Lower leg skin (tissue), 4 donors: Measurements from ENCODE around the gene PCBP4. TPM values are rescaled to one million over a fixed set of nuclear protein-coding genes. Genes with fewer than 3 reads are reported as not detected.

Experiments
- DNase-seq, 2 donors: peaks; one replicate each; pipeline ENCODE4 v3.0.0-alpha.2; 2019; ENCODE audit warnings: low spot score in 2 of 2
- H3K4me3 ChIP-seq: fragments of 200-600 bp; sonication (generic); 2 replicates; pipeline ENCODE4 v1.5.1; 2017; ENCODE audit warnings: mild to moderate bottlenecking, low read depth; ENCODE audit not compliant: poor library complexity, severe bottlenecking
- CTCF ChIP-seq, 3 donors: fragments of 450-650 bp; IDR thresholded peaks; one replicate each; pipeline ENCODE4 v1.5.1; 2016; ENCODE audit warnings: antibody characterized with exemption in 3 of 3, mild to moderate bottlenecking in 3 of 3, moderate library complexity in 2 of 3
- POLR2A ChIP-seq, 2 donors: fragments of 450-650 bp; IDR thresholded peaks; one replicate each; pipeline ENCODE4 v1.6.1; 2016 to 2017; ENCODE audit warnings: antibody characterized with exemption in 2 of 2, mild to moderate bottlenecking in 1 of 2, moderate library complexity in 1 of 2
- WGBS, 2 donors: methylation state at CpG; one replicate each; pipeline ENCODE4 v1.1.5; 2018; 5-methylcytosine and 5-hydroxymethylcytosine counted together
- intact Hi-C: fragments of 100-400 bp; cut with DNase I; formaldehyde crosslinking; loops from one replicate; pipeline ENCODE4 v1.15.0; 2023; ENCODE audit warnings: low total_unique reads
- total RNA-seq, 4 donors: library from RNA; depleted of rRNA; stranded (reverse); fragments of >200 nt; gene quantifications; one replicate each; pipeline ENCODE4 v1.1.0, GENCODE V29; 2016

The PCBP4 gene
- total RNA-seq, 4 donors from 2014 or later, result 25.5 to 46.7 (median 29.2) TPM

- no peak overlapping the region for H3K4me3 ChIP-seq
- WGBS, 2 donors, result 28 to 36% methylated on average over 17 of the region's 17 CpGs
- TF ChIP-seq CTCF (IDR thresholded peaks at IDR 0.05), result no peak
- no peak for TF ChIP-seq POLR2A (IDR thresholded peaks at IDR 0.05)
- DNase-seq, result peak; percentile 28 to 90
- intact Hi-C loops, result loop anchor here (5.0 kb wide), 1 partner anchor 199 kb away; no protein-coding TSS in a partner anchor
Observed at GRCh38 chr3:51942603-51943450, 24.4 kb downstream of the PCBP4 start.

- intact Hi-C loops, result loop anchor here (5.0 kb wide), 1 partner anchor 200 kb away; no protein-coding TSS in a partner anchor
- 0% methylated on average over 12 to 22 of the region's 67 CpGs for WGBS, 2 donors
- DNase-seq, result peak; percentile 100
- TF ChIP-seq CTCF (IDR thresholded peaks at IDR 0.05) (peak in 2 of 3 donors; percentile 87 to 96), POLR2A (IDR thresholded peaks at IDR 0.05) (no peak)
- peak within 1 kb of the TSS; percentile 59 for H3K4me3 ChIP-seq
Observed at GRCh38 chr3:51941798-51942602, 25.3 kb downstream of the PCBP4 start, which contains the start of the genes PARP3 and RRP9. PARP3 (plus strand) TSS chr3:51942363; CDS start chr3:51943356, 993 bp downstream. RRP9 (minus strand) TSS chr3:51941904; CDS start chr3:51941867, 37 bp downstream.

GRCh38 chr3:51941463-51941797, 25.8 kb downstream of the PCBP4 start:
- TF ChIP-seq CTCF (IDR thresholded peaks at IDR 0.05) (no peak), POLR2A (IDR thresholded peaks at IDR 0.05) (no peak)
- WGBS, 2 donors, result 2 to 12% methylated on average over 3 to 11 of the region's 20 CpGs
- peak in 1 of 2 donors; percentile 33 for DNase-seq
- intact Hi-C loops, result loop anchor here (5.0 kb wide), 1 partner anchor 201 kb away; no protein-coding TSS in a partner anchor
- H3K4me3 ChIP-seq, result peak overlapping the region; percentile 59

GRCh38 chr3:51940648-51941462, 26.4 kb downstream of the PCBP4 start:
- H3K4me3 ChIP-seq, result peak overlapping the region; percentile 59
- DNase-seq, result peak in 1 of 2 donors; percentile 80
- WGBS, 2 donors, result 32 to 33% methylated on average over 13 of the region's 13 CpGs
- intact Hi-C loops, result loop anchor here (5.0 kb wide), 1 partner anchor 201 kb away; no protein-coding TSS in a partner anchor
- TF ChIP-seq POLR2A (IDR thresholded peaks at IDR 0.05), result no peak
- no peak for TF ChIP-seq CTCF (IDR thresholded peaks at IDR 0.05)

GRCh38 chr3:51938780-51939425, 28.4 kb downstream of the PCBP4 start:
- H3K4me3 ChIP-seq, result no peak overlapping the region
- peak in 1 of 2 donors; percentile 79 for DNase-seq
- TF ChIP-seq CTCF (IDR thresholded peaks at IDR 0.05), result no peak
- WGBS, 2 donors, result 89 to 94% methylated on average over 9 of the region's 9 CpGs
- intact Hi-C loops, result no loop called here
